OCI-LY7 (cell line): Measurements from ENCODE around the gene CRCP. TPM values are rescaled to one million over a fixed set of nuclear protein-coding genes. Genes with fewer than 3 reads are reported as not detected.
"Not testable (repeated sequence)": the region's sequence is repeated elsewhere in the genome, so short reads cannot be mapped to it uniquely, and the experiment has no call there.

Experiments used
- BruUV-seq: library from RNA; stranded (reverse); fragments of 400-500 nt; replicated peaks from 2 replicates; lab custom pipeline; 2021; lab: Mats Ljungman, UMichigan
- CTCF ChIA-PET: fragments of 300-600 bp; sonication (Branson Sonifier 250); formaldehyde crosslinking; loops from one replicate; lab custom pipeline; 2022; ENCODE audit warnings: antibody characterized with exemption; ENCODE audit not compliant: unreplicated experiment; lab: Charles Lee
- POLR2A ChIA-PET: fragments of 300-600 bp; sonication (Branson Sonifier 250); formaldehyde crosslinking; loops from one replicate; lab custom pipeline; 2022; ENCODE audit warnings: antibody characterized with exemption; lab: Charles Lee
- DNase-seq: peaks from one replicate; pipeline ENCODE4 v3.0.0-alpha.2; 2015; ENCODE audit warnings: low spot score
- H2AFZ ChIP-seq: fragments of 200-600 bp; sonication (generic), shearing (Covaris generic); 2 replicates; pipeline ENCODE4 v1.6.1; 2014; ENCODE audit warnings: mild to moderate bottlenecking, antibody characterized with exemption, low read length, moderate library complexity
- H3K27ac ChIP-seq: fragments of 200-600 bp; sonication (generic); 2 replicates; pipeline ENCODE4 v1.5.1; 2014; ENCODE audit warnings: mixed run types, low read depth, mild to moderate bottlenecking, moderate library complexity, low read length, inconsistent platforms; ENCODE audit not compliant: poor library complexity, severe bottlenecking
- H3K36me3 ChIP-seq: fragments of 200-600 bp; sonication (generic); 2 replicates; pipeline ENCODE4 v1.6.1; 2014; ENCODE audit warnings: mild to moderate bottlenecking, antibody characterized with exemption, low read length, moderate library complexity, mixed read lengths; ENCODE audit not compliant: insufficient read depth
- H3K4me1 ChIP-seq: fragments of 200-600 bp; sonication (generic); 2 replicates; pipeline ENCODE4 v1.5.1; 2014; ENCODE audit warnings: mild to moderate bottlenecking, low read length; ENCODE audit not compliant: insufficient read depth, poor library complexity, severe bottlenecking
- H3K4me2 ChIP-seq: fragments of 200-600 bp; sonication (generic); 2 replicates; pipeline ENCODE4 v1.6.1; 2014; ENCODE audit warnings: mild to moderate bottlenecking, low read length
- H3K4me3 ChIP-seq: fragments of 200-600 bp; sonication (generic); 2 replicates; pipeline ENCODE4 v1.5.1; 2014; ENCODE audit warnings: mild to moderate bottlenecking, low read depth, low read length; ENCODE audit not compliant: poor library complexity, severe bottlenecking
- H3K79me2 ChIP-seq: fragments of 200-600 bp; sonication (generic); 2 replicates; pipeline ENCODE4 v1.6.1; 2016; ENCODE audit warnings: low read depth, mild to moderate bottlenecking, low read length, moderate library complexity, mixed read lengths; ENCODE audit not compliant: insufficient read depth
- H3K9me2 ChIP-seq: fragments of 200-600 bp; sonication (generic); 2 replicates; pipeline ENCODE4 v1.6.1; 2016; ENCODE audit warnings: mild to moderate bottlenecking, low read length, mixed read lengths; ENCODE audit not compliant: insufficient read depth
- H3K9me3 ChIP-seq: fragments of 200-600 bp; sonication (generic); 2 replicates; pipeline ENCODE4 v1.6.1; 2014; ENCODE audit warnings: mild to moderate bottlenecking, mixed run types, low read length, mixed read lengths
- H4K20me1 ChIP-seq: fragments of 200-600 bp; sonication (generic); 2 replicates; pipeline ENCODE4 v1.6.1; 2014; ENCODE audit warnings: mild to moderate bottlenecking, antibody characterized with exemption, low read length, moderate library complexity, mixed read lengths; ENCODE audit not compliant: insufficient read depth
- EZH2phosphoT487 ChIP-seq: fragments of 200-600 bp; sonication (generic); IDR thresholded peaks from 2 replicates; pipeline ENCODE4 v1.6.1; 2018; ENCODE audit warnings: low read depth, borderline replicate concordance, mild to moderate bottlenecking, mixed run types, antibody characterized with exemption, low read length, moderate library complexity, mixed read lengths
- intact Hi-C: fragments of 100-400 bp; cut with micrococcal nuclease; formaldehyde crosslinking; loops from one replicate; pipeline ENCODE4 v1.10.0; 2022; ENCODE audit not compliant: unreplicated experiment
- total RNA-seq, 2 experiments: library from RNA; depleted of rRNA in 1 of 2; stranded (reverse); fragments of >200 nt in 1 of 2; shearing (Covaris generic) in 1 of 2; gene quantifications; 2 replicates each; pipeline ENCODE4 v1.2.3, GENCODE V29; 2014 to 2022
- TF ChIP-seq, protein P1 (sequence below): fragments of 200-600 bp; sonication (generic); conservative IDR thresholded peaks from 2 replicates; pipeline ENCODE4 v1.5.1; 2014; ENCODE audit warnings: mild to moderate bottlenecking, antibody characterized with exemption, low read length, moderate library complexity, mixed read lengths

CRCP gene
- total RNA-seq, 2 experiments from 2014 or later: 25.1 to 28.3 TPM

DNA sequence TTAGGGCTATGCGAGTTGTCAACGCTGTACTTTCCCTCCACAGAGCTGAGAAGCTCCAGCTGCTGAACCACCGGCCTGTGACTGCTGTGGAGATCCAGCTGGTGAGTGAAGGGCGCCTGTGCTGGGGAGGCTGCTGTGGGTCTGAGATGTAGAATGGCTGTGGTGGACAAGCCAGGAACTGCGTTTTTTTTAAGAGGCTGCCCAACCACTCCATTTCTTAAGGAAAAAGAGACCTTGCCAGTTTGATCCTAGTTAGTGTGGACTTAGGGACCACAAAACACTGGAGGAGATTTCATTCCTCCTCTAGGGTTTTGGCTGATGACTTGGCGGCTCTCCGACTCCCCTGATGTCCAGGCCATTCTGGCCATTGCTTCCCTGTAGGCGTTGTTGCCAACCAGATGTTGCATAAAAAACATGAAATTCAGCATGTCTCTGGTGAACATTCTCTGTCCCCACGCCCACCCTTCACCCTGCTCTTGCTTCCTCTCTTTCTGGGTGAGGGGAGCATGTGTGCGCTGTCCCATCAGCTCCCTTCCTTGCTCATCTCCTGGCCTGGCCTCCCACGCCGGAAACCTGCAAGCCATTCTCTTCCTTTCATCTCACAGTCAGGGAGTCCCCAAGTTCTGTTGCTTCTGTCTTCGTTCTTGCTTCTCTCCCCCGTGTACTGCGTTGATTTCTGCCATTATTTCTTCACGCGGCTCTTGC lies 30.9 kb downstream of the CRCP start:
- no peaks in the 10 kb centered on the region for H3K9me3 ChIP-seq
- no peak overlapping the region for H3K4me3 ChIP-seq
- H3K9me2 ChIP-seq: no peaks in the 10 kb centered on the region
- no TSS peak for BruUV-seq
- no peaks in the 10 kb centered on the region for H3K4me1 ChIP-seq
- ChIA-PET CTCF (no interaction called here), POLR2A (no interaction called here)
- H4K20me1 ChIP-seq: no peaks in the 10 kb centered on the region; the same call in 1 of the 2 replicates
- no peak overlapping the region for H2AFZ ChIP-seq
- H3K27ac ChIP-seq: no peak overlapping the region
- no peak for TF ChIP-seq EZH2phosphoT487
- H3K36me3 ChIP-seq: peaks cover 90% of the 10 kb centered on the region
- intact Hi-C loops: no loop called here
- DNase-seq: no peak
- no peaks in the 10 kb centered on the region for H3K79me2 ChIP-seq
- no peak overlapping the region for H3K4me2 ChIP-seq

DNA sequence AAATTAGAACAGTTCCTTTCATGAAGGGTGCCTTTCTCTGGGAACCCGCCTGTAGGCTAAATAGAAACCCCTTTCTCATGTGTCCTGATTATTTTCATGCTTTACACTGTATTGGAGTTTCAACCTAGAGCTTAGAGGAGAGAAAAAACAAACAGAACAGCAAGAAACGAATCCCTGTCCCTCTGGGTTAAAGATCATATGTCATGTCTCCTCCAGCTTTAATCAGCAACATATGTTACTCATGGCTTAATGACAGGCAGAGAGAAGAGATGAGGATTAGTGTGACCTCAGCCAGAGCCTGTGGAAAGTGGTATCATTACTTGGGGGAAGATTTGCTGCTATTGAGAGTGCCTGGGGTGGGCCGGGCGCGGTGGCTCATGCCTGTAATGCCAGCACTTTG lies 32.1 kb downstream of the CRCP start:
- Histone ChIP-seq H3K9me3 (no peaks in the 10 kb centered on the region), H3K4me1 (no peaks in the 10 kb centered on the region), H3K36me3 (peaks cover 90% of the 10 kb centered on the region), H4K20me1 (no peaks in the 10 kb centered on the region), H3K9me2 (no peaks in the 10 kb centered on the region), H3K27ac (no peak overlapping the region), H2AFZ (no peak overlapping the region), H3K4me3 (no peak overlapping the region), H3K79me2 (no peaks in the 10 kb centered on the region), H3K4me2 (no peak overlapping the region)
- TF ChIP-seq, protein P1, sequence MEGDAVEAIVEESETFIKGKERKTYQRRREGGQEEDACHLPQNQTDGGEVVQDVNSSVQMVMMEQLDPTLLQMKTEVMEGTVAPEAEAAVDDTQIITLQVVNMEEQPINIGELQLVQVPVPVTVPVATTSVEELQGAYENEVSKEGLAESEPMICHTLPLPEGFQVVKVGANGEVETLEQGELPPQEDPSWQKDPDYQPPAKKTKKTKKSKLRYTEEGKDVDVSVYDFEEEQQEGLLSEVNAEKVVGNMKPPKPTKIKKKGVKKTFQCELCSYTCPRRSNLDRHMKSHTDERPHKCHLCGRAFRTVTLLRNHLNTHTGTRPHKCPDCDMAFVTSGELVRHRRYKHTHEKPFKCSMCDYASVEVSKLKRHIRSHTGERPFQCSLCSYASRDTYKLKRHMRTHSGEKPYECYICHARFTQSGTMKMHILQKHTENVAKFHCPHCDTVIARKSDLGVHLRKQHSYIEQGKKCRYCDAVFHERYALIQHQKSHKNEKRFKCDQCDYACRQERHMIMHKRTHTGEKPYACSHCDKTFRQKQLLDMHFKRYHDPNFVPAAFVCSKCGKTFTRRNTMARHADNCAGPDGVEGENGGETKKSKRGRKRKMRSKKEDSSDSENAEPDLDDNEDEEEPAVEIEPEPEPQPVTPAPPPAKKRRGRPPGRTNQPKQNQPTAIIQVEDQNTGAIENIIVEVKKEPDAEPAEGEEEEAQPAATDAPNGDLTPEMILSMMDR: no peak
- TF ChIP-seq EZH2phosphoT487: no peak
- intact Hi-C loops: no loop called here
- ChIA-PET POLR2A (interaction anchor here (0.6 kb wide), 1 partner anchor 12 kb away, joined by 4 read pairs; no protein-coding TSS in a partner anchor), CTCF (no interaction called here)
- BruUV-seq: TSS peak; percentile 41
- DNase-seq: no peak

DNA sequence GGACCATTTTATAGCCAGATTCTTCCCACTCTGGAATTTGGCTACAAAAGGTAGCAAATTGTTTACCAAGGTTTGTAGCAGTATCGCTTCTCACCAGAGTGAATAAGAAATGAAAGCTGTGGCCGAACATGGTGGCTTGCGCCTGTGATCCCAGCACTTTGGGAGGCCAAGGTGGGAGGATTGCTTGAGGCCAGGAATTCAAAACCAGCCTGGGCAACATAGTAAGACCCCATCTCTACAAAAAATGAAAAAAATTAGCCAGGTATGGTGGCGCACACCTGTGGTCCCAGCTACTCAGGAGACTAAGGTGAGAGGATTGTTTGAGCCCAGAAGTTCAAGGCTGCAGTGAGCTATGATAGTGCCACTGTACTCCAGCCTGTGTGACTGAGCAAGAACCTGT lies 33.0 kb downstream of the CRCP start:
- intact Hi-C loops, H3K4me1 ChIP-seq, H3K9me2 ChIP-seq, CTCF ChIA-PET, H2AFZ ChIP-seq, DNase-seq, BruUV-seq, H3K79me2 ChIP-seq, H3K9me3 ChIP-seq, H3K4me2 ChIP-seq, H3K4me3 ChIP-seq, H4K20me1 ChIP-seq, H3K27ac ChIP-seq, POLR2A ChIA-PET: not testable (repeated sequence)
- H3K36me3 ChIP-seq: peaks cover 90% of the 10 kb centered on the region
